GM21737 (cell line): ENCODE results near the gene SSX4B.
"Not testable (repeated sequence)": the region's sequence is repeated elsewhere in the genome, so short reads cannot be mapped to it uniquely, and the experiment has no call there.

ENCODE experiments used
- ATAC-seq: cut with Tn5 transposase; IDR thresholded peaks from one replicate; pipeline ENCODE4 v1.9.1; 2021; ENCODE audit warnings: mild to moderate bottlenecking, moderate library complexity; ENCODE audit not compliant: unreplicated experiment

SSX4B gene

GRCh38 chrX:48356315-48357094 is 55.3 kb downstream of the SSX4B start, which contains the start of gene SSX3:
Gene SSX3, minus strand, starts transcription at chrX:48356703. Its CDS starts 1,454 bp downstream, at chrX:48355249.
- not testable (repeated sequence) for ATAC-seq
